Heart left ventricle (tissue), 13 donors: Measurements from ENCODE around the gene OBP2A.

Experiments
- CTCF ChIP-seq, 12 donors: fragments of 200-600 bp; sonication (generic) in 4 of 12; IDR thresholded peaks; one replicate each; pipeline versions ENCODE4 v1.5.0 to v1.8.0; 2018 to 2022; ENCODE audit warnings: antibody characterized with exemption in 12 of 12, mild to moderate bottlenecking in 5 of 12
- POLR2A ChIP-seq, 2 donors: fragments of 450-650 bp; IDR thresholded peaks; one replicate each; pipeline ENCODE4 v1.6.1; 2017; ENCODE audit warnings: antibody characterized with exemption in 2 of 2, mild to moderate bottlenecking in 2 of 2, moderate library complexity in 2 of 2
- donor health status: ischemic (EF 13 %, LVEDD 7.1; RV severe dilation, severe dysfunction).
- donor health status: DM: no; HTN: yes; CAD: no.
- donor health status: DM: no; HTN: no; CAD: no.
- donor health status: ischemic (EF 25% LVEDD 6.9; RV normal size, moderate dysfunction).
- donor health status: ischemic (EF 25% LVEDD 5.7; RV mildly dilated, moderate dysfunction).
- donor health status: ischemic (EF 35%, LVEDD 5.7; RV mildly dilated, moderate dysfunction).
- donor health status: nonischemic (EF 11% LVEDD 7.7; RV severe dilation, severe dysfunction).
- donor health status: DM: yes; HTN: yes; CAD: no.
- donor health status: PGD.
- donor health status: ischemic (EF 29% LVEDD 5.4; RV normal size, mild dysfunction).
- donor health status: nonischemic (EF 23%, LVEDD 6.1; RV moderate dilation, normal function).

DNA sequence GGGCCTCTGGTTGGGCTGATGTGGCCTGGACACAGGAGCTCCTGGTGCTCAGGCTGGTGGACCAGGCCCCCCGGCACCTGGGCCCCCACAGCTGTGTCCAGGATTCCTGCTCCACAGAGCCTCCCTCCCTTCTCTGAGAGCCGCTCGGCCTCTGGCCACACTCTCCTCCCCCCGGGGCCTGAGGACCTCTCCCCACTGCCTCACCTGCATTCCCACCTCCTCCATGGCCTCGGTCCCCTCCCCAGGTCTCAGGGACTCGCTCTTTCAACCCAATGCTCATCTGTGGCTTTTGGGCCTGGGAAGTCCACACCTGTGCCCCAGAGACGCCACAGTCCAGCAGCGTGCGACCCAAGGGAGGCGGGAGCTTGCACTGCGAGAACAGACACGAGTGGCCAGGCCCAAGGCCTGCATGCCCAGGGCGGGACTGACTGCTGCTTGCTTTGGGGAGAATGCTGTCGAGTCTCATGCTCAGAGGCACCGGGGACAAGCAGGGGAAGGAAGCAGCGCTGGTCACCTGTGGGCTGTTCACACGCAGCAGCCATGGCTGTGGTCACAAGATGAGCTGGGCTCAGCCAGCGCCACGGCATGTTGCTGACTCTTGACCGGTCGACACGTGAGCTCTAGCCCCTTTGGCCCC lies 30.2 kb downstream of the OBP2A start:
- no peak for TF ChIP-seq CTCF (IDR thresholded peaks at IDR 0.05)
- no peak for TF ChIP-seq POLR2A (IDR thresholded peaks at IDR 0.05)
